CD14-positive monocyte (primary cell): Measurements from ENCODE around the gene FST. TPM values are rescaled to one million over a fixed set of nuclear protein-coding genes. Genes with fewer than 3 reads are reported as not detected.

Experiments used
- DNase-seq, 3 donors: peaks; one replicate each; pipeline ENCODE4 v3.0.0-alpha.2; 2011 to 2022
- H2AFZ ChIP-seq: 2 replicates; pipeline ENCODE4 v1.6.0; 2012; ENCODE audit warnings: mild to moderate bottlenecking, low read depth, low read length, inconsistent platforms; ENCODE audit not compliant: insufficient read depth, poor library complexity, severe bottlenecking
- H3K27ac ChIP-seq, 2 donors: 1 replicate in 1 of 2; 2 replicates in 1 of 2; pipeline ENCODE4 v1.5.1; 2012 to 2013; ENCODE audit warnings: low read length in 2 of 2, control low read depth in 1 of 2, inconsistent platforms in 1 of 2, low read depth in 1 of 2, mild to moderate bottlenecking in 1 of 2
- H3K27me3 ChIP-seq, 2 donors: one replicate each; pipeline versions ENCODE4 v1.6.0 to v1.6.1; 2011 to 2013; ENCODE audit warnings: low read length in 2 of 2; ENCODE audit not compliant: control insufficient read depth in 2 of 2, insufficient read depth in 2 of 2
- H3K36me3 ChIP-seq, 2 donors: replicated peaks in 1 of 2; 1 replicate in 1 of 2; 2 replicates in 1 of 2; pipeline versions ENCODE4 v1.5.1 to v1.6.1; 2012 to 2013; ENCODE audit warnings: low read length in 2 of 2, control low read depth in 1 of 2, inconsistent platforms in 1 of 2, mild to moderate bottlenecking in 1 of 2; ENCODE audit not compliant: insufficient read depth in 2 of 2, control insufficient read depth in 1 of 2
- H3K4me1 ChIP-seq, 2 donors: 1 replicate in 1 of 2; 2 replicates in 1 of 2; pipeline versions ENCODE4 v1.5.1 to v1.6.1; 2012 to 2013; ENCODE audit warnings: low read length in 2 of 2, control low read depth in 1 of 2, inconsistent platforms in 1 of 2, mild to moderate bottlenecking in 1 of 2, moderate library complexity in 1 of 2; ENCODE audit not compliant: insufficient read depth in 2 of 2, control insufficient read depth in 1 of 2
- H3K4me2 ChIP-seq: replicated peaks from 2 replicates; pipeline ENCODE3; 2012; ENCODE audit warnings: low read length, moderate library complexity, mild to moderate bottlenecking; ENCODE audit not compliant: poor library complexity, severe bottlenecking; ENCODE audit errors: extremely low read depth
- H3K4me3 ChIP-seq, 3 experiments: fragments of 200-600 bp in 1 of 3; sonication (generic) in 1 of 3; replicated peaks in 1 of 3; 1 replicate in 2 of 3; 2 replicates in 1 of 3; pipeline ENCODE4 v1.5.1; 2011 to 2013; ENCODE audit warnings: low read length in 3 of 3, mild to moderate bottlenecking in 3 of 3, control low read depth in 2 of 3, low read depth in 2 of 3, inconsistent platforms in 1 of 3, moderate library complexity in 1 of 3
- H3K79me2 ChIP-seq: 2 replicates; pipeline ENCODE4 v1.6.0; 2012; ENCODE audit warnings: mild to moderate bottlenecking, control low read depth, inconsistent platforms, low read length, moderate library complexity; ENCODE audit not compliant: insufficient read depth
- H3K9ac ChIP-seq: 2 replicates; pipeline ENCODE4 v1.6.0; 2017; ENCODE audit warnings: low read length, mild to moderate bottlenecking; ENCODE audit not compliant: insufficient read depth, poor library complexity, severe bottlenecking
- H3K9me3 ChIP-seq, 2 donors: replicated peaks in 1 of 2; 1 replicate in 1 of 2; 2 replicates in 1 of 2; pipeline versions ENCODE4 v1.5.1 to v1.6.1; 2012 to 2013; ENCODE audit warnings: low read length in 2 of 2, control low read depth in 1 of 2; ENCODE audit not compliant: control insufficient read depth in 1 of 2, insufficient read depth in 1 of 2
- H4K20me1 ChIP-seq: 2 replicates; pipeline ENCODE4 v1.6.0; 2012; ENCODE audit warnings: mild to moderate bottlenecking, low read length, control low read depth, moderate library complexity; ENCODE audit not compliant: insufficient read depth
- H3K27ac Mint-ChIP-seq, 7 donors: one replicate each; pipeline ENCODE4 v1.8.0; 2020; ENCODE audit warnings: mild to moderate bottlenecking in 7 of 7, mixed read lengths in 7 of 7, moderate library complexity in 6 of 7, inconsistent platforms in 2 of 7
- H3K27me3 Mint-ChIP-seq, 3 donors: one replicate each; pipeline ENCODE4 v1.8.0; 2021 to 2022; ENCODE audit warnings: low read depth in 3 of 3, mild to moderate bottlenecking in 3 of 3, mixed read lengths in 3 of 3, moderate library complexity in 3 of 3, inconsistent platforms in 1 of 3
- H3K36me3 Mint-ChIP-seq, 2 donors: one replicate each; pipeline ENCODE4 v1.8.0; 2020; ENCODE audit warnings: mixed read lengths in 2 of 2, inconsistent platforms in 1 of 2, mild to moderate bottlenecking in 1 of 2
- H3K4me1 Mint-ChIP-seq: one replicate; pipeline ENCODE4 v1.8.0; 2020; ENCODE audit warnings: mild to moderate bottlenecking, mixed read lengths
- H3K4me3 Mint-ChIP-seq, 2 donors: one replicate each; pipeline ENCODE4 v1.8.0; 2020; ENCODE audit warnings: mild to moderate bottlenecking in 2 of 2, mixed read lengths in 2 of 2, moderate library complexity in 1 of 2
- H3K9me3 Mint-ChIP-seq, 7 donors: one replicate each; pipeline ENCODE4 v1.8.0; 2020 to 2022; ENCODE audit warnings: mixed read lengths in 7 of 7, mild to moderate bottlenecking in 6 of 7, moderate library complexity in 6 of 7, inconsistent platforms in 2 of 7
- WGBS: methylation state at CpG from one replicate; pipeline ENCODE4 v1.1.5; 2013; ENCODE audit warnings: missing lambda C conversion rate; ENCODE audit not compliant: insufficient coverage; 5-methylcytosine and 5-hydroxymethylcytosine counted together
- intact Hi-C, 2 donors: fragments of 100-400 bp; cut with micrococcal nuclease; formaldehyde crosslinking; loops; one replicate each; pipeline versions ENCODE4 v1.15.0 to v1.15.1; 2023
- polyA plus RNA-seq, 3 donors: library from polyadenylated mRNA; depleted of rRNA in 1 of 3; unstranded in 2 of 3; stranded (reverse) in 1 of 3; fragments of 300-500 nt in 2 of 3; fragments of >200 nt in 1 of 3; fragmentation: Illumina TruSeq in 2 of 3; gene quantifications; 1 replicate in 2 of 3; 2 replicates in 1 of 3; pipeline ENCODE4 v1.2.3, GENCODE V29; 2012 to 2021
- TF ChIP-seq, protein P1 (sequence below): fragments of 200-600 bp; IDR thresholded peaks from one replicate; pipeline ENCODE4 v1.8.0; 2022; ENCODE audit warnings: antibody characterized with exemption, mild to moderate bottlenecking

Gene FST
- polyA plus RNA-seq, 3 donors: 0.23 TPM; not detected in 2

DNA sequence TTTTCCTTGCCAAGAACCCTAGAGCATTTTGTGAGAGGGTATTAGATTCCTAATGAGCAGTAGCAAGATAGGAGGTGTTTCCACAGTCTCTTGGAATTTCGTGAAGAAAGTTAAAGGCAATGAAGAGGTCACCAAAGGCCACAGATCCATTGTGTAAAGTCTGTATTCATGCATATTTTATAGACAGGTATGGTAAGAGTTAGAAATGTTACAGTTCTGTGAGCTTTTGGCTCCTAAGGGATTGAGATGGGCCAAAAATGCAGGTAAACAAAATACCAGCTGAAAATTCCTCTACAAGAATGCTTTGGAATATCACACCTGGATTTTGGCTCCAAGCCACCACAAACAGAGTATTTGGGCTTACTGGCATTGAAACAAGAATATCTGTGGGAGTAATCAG is 47.4 kb upstream of the FST start:
- Mint-ChIP-seq H3K4me1 (peaks cover 3% of the 10 kb centered on the region), H3K4me3 (no peak overlapping the region), H3K9me3 (no peaks in the 10 kb centered on the region), H3K36me3 (no peaks in the 10 kb centered on the region), H3K27ac (no peak overlapping the region), H3K27me3 (peaks cover 0 to 2% (median 1%) of the 10 kb centered on the region in 3 donors)
- no peaks in the 10 kb centered on the region for H4K20me1 ChIP-seq
- H3K4me1 ChIP-seq: no peaks in the 10 kb centered on the region
- intact Hi-C loops: no loop called here
- no peak overlapping the region for H2AFZ ChIP-seq
- H3K4me3 ChIP-seq: no peak overlapping the region
- TF ChIP-seq, protein P1, sequence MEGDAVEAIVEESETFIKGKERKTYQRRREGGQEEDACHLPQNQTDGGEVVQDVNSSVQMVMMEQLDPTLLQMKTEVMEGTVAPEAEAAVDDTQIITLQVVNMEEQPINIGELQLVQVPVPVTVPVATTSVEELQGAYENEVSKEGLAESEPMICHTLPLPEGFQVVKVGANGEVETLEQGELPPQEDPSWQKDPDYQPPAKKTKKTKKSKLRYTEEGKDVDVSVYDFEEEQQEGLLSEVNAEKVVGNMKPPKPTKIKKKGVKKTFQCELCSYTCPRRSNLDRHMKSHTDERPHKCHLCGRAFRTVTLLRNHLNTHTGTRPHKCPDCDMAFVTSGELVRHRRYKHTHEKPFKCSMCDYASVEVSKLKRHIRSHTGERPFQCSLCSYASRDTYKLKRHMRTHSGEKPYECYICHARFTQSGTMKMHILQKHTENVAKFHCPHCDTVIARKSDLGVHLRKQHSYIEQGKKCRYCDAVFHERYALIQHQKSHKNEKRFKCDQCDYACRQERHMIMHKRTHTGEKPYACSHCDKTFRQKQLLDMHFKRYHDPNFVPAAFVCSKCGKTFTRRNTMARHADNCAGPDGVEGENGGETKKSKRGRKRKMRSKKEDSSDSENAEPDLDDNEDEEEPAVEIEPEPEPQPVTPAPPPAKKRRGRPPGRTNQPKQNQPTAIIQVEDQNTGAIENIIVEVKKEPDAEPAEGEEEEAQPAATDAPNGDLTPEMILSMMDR: no peak
- 80% methylated on average over 1 of the region's 1 CpG for WGBS
- no peak overlapping the region for H3K4me2 ChIP-seq
- H3K27ac ChIP-seq: no peak overlapping the region
- H3K27me3 ChIP-seq: no peaks in the 10 kb centered on the region
- H3K36me3 ChIP-seq: no peaks in the 10 kb centered on the region
- H3K9ac ChIP-seq: no peak overlapping the region
- no peaks in the 10 kb centered on the region for H3K79me2 ChIP-seq
- DNase-seq: no peak
- no peaks in the 10 kb centered on the region for H3K9me3 ChIP-seq

DNA sequence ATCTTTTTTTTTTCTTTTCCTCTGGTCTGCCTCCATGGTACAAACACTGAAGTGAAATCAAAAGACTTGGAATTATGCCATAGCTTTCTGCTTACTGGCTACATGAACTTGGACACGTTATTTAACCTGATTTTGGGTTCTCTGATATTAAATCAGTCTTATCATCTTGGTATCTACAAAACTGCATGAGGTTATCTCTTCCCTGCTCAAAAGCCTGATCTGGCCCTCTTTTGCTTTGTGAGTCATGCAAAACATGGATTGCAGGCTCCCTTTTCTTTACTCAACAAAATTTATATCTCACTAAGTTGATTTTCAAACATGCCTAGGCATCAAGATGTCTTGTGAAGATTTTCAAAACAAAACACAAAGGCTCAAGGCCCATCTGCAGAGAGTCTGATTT is 45.9 kb upstream of the FST start:
- H2AFZ ChIP-seq: no peak overlapping the region
- intact Hi-C loops: no loop called here
- H3K9me3 Mint-ChIP-seq: no peaks in the 10 kb centered on the region
- H3K9ac ChIP-seq: no peak overlapping the region
- peaks cover 15% of the 10 kb centered on the region for H3K4me1 Mint-ChIP-seq
- H3K36me3 Mint-ChIP-seq: no peaks in the 10 kb centered on the region
- H3K4me2 ChIP-seq: no peak overlapping the region
- H3K4me1 ChIP-seq: peaks cover 9 to 10% of the 10 kb centered on the region in 2 donors
- H3K36me3 ChIP-seq: no peaks in the 10 kb centered on the region
- TF ChIP-seq, protein P1: no peak
- H3K79me2 ChIP-seq: no peaks in the 10 kb centered on the region
- no peak overlapping the region for H3K4me3 Mint-ChIP-seq
- no peaks in the 10 kb centered on the region for H3K9me3 ChIP-seq
- no peaks in the 10 kb centered on the region for H4K20me1 ChIP-seq
- no peak overlapping the region for H3K27ac Mint-ChIP-seq
- H3K27me3 ChIP-seq: no peaks in the 10 kb centered on the region
- H3K4me3 ChIP-seq: no peak overlapping the region
- no peak for DNase-seq
- H3K27me3 Mint-ChIP-seq: peaks cover 0 to 2% (median 0%) of the 10 kb centered on the region in 3 donors
- WGBS: 100% methylated on average over 1 of the region's 1 CpG
- no peak overlapping the region for H3K27ac ChIP-seq
